Body of pancreas (tissue), 4 donors: ENCODE results near the gene EIF2AK3. TPM values are rescaled to one million over a fixed set of nuclear protein-coding genes. Genes with fewer than 3 reads are reported as not detected.

Experiments
- ATAC-seq: fragments of 150-250 bp; one replicate; pipeline ENCODE4 v1.9.1; 2016
- DNase-seq, 4 donors: peaks; one replicate each; pipeline ENCODE4 v3.0.0-alpha.2; 2019
- H3K27ac ChIP-seq, 4 donors: fragments of 200-600 bp; sonication (generic); 1 replicate in 3 of 4; 2 replicates in 1 of 4; pipeline versions ENCODE4 v1.5.1 to v1.6.1; 2016 to 2019; ENCODE audit warnings: mild to moderate bottlenecking in 1 of 4, mixed read lengths in 1 of 4, moderate library complexity in 1 of 4
- H3K27me3 ChIP-seq, 2 donors: fragments of 200-600 bp; sonication (generic); one replicate each; pipeline ENCODE4 v1.6.0; 2016; ENCODE audit warnings: mild to moderate bottlenecking in 1 of 2
- H3K36me3 ChIP-seq, 2 donors: fragments of 200-600 bp; sonication (generic); replicated peaks in 1 of 2; 2 replicates each; pipeline ENCODE4 v1.5.1; 2016; ENCODE audit warnings: low read depth in 2 of 2; ENCODE audit not compliant: insufficient read depth in 1 of 2
- H3K4me1 ChIP-seq: fragments of 200-600 bp; sonication (generic); one replicate; pipeline ENCODE4 v1.6.0; 2016
- H3K4me3 ChIP-seq, 2 donors: fragments of 200-600 bp; sonication (generic); 1 replicate in 1 of 2; 2 replicates in 1 of 2; pipeline ENCODE4 v1.5.1; 2016 to 2019
- H3K9me3 ChIP-seq, 3 donors: fragments of 200-600 bp; sonication (generic); 1 replicate in 2 of 3; 2 replicates in 1 of 3; pipeline ENCODE4 v1.5.1; 2016
- CTCF ChIP-seq, 7 experiments: fragments of 450-650 bp in 4 of 7; fragments of 200-600 bp in 3 of 7; sonication (generic) in 3 of 7; IDR thresholded peaks; one replicate each; pipeline ENCODE4 v1.5.1; 2016 to 2019; ENCODE audit warnings: antibody characterized with exemption in 7 of 7
- POLR2A ChIP-seq, 3 donors: fragments of 450-650 bp; IDR thresholded peaks; one replicate each; pipeline ENCODE4 v1.6.1; 2016; ENCODE audit warnings: antibody characterized with exemption in 3 of 3, mild to moderate bottlenecking in 2 of 3
- WGBS, 2 donors: methylation state at CpG; one replicate each; pipeline ENCODE4 v1.1.5; 2017; 5-methylcytosine and 5-hydroxymethylcytosine counted together
- intact Hi-C: fragments of 100-400 bp; cut with DNase I; formaldehyde crosslinking; loops from one replicate; pipeline ENCODE4 v1.15.1; 2023
- total RNA-seq, 2 donors: library from RNA; depleted of rRNA; stranded (reverse); fragments of >200 nt; gene quantifications; one replicate each; pipeline ENCODE4 v1.1.0, GENCODE V29; 2016

Gene EIF2AK3
- total RNA-seq, 2 donors from 2014 or later = 42.5 to 43.6 TPM

GRCh38 chr2:88580088-88580487, 47.2 kb downstream of the EIF2AK3 start:
- no peaks in the 10 kb centered on the region for H3K9me3 ChIP-seq
- 41 to 43% methylated on average over 1 of the region's 1 CpG for WGBS, 2 donors
- H3K4me1 ChIP-seq = no peaks in the 10 kb centered on the region
- intact Hi-C loops = no loop called here
- TF ChIP-seq POLR2A (IDR thresholded peaks at IDR 0.05) = no peak
- no peak for TF ChIP-seq CTCF (IDR thresholded peaks at IDR 0.05)
- H3K27me3 ChIP-seq = no peaks in the 10 kb centered on the region
- no peak overlapping the region for H3K4me3 ChIP-seq
- no peak overlapping the region for H3K27ac ChIP-seq
- peaks cover 0 to 32% of the 10 kb centered on the region in 2 donors for H3K36me3 ChIP-seq
- DNase-seq (no peak), ATAC-seq (no peak)

- WGBS, 2 donors = 86 to 97% methylated on average over 2 of the region's 2 CpGs
- no peak for TF ChIP-seq CTCF (IDR thresholded peaks at IDR 0.05)
- TF ChIP-seq POLR2A (IDR thresholded peaks at IDR 0.05) = no peak
- H3K9me3 ChIP-seq = no peaks in the 10 kb centered on the region
- no peaks in the 10 kb centered on the region for H3K4me1 ChIP-seq
- ATAC-seq (no peak), DNase-seq (no peak)
- intact Hi-C loops = no loop called here
- peaks cover 0 to 26% of the 10 kb centered on the region in 2 donors for H3K36me3 ChIP-seq
- H3K27me3 ChIP-seq = no peaks in the 10 kb centered on the region
- no peak overlapping the region for H3K27ac ChIP-seq
- H3K4me3 ChIP-seq = no peak overlapping the region
Observed at GRCh38 chr2:88575630-88576029, 51.6 kb downstream of the EIF2AK3 start.

GRCh38 chr2:88575051-88575450, 52.2 kb downstream of the EIF2AK3 start:
- Histone ChIP-seq H3K36me3 (peaks cover 0 to 28% of the 10 kb centered on the region in 2 donors), H3K9me3 (no peaks in the 10 kb centered on the region), H3K4me3 (no peak overlapping the region), H3K27me3 (no peaks in the 10 kb centered on the region), H3K4me1 (no peaks in the 10 kb centered on the region), H3K27ac (no peak overlapping the region)
- TF ChIP-seq CTCF (IDR thresholded peaks at IDR 0.05) (no peak), POLR2A (IDR thresholded peaks at IDR 0.05) (no peak)
- DNase-seq = no peak
- ATAC-seq = no peak
- intact Hi-C loops = no loop called here
- WGBS, 2 donors = 48 to 90% methylated on average over 1 to 2 of the region's 2 CpGs

GRCh38 chr2:88574445-88574844, 52.8 kb downstream of the EIF2AK3 start:
- 66 to 82% methylated on average over 5 of the region's 5 CpGs for WGBS, 2 donors
- H3K36me3 ChIP-seq = peaks cover 0 to 30% of the 10 kb centered on the region in 2 donors
- H3K4me3 ChIP-seq = no peak overlapping the region
- DNase-seq (no peak), ATAC-seq (no peak)
- intact Hi-C loops = no loop called here
- no peaks in the 10 kb centered on the region for H3K4me1 ChIP-seq
- TF ChIP-seq CTCF (IDR thresholded peaks at IDR 0.05) (no peak), POLR2A (IDR thresholded peaks at IDR 0.05) (no peak)
- H3K9me3 ChIP-seq = no peaks in the 10 kb centered on the region
- H3K27ac ChIP-seq = no peak overlapping the region
- H3K27me3 ChIP-seq = no peaks in the 10 kb centered on the region

GRCh38 chr2:88568179-88568578, 59.1 kb downstream of the EIF2AK3 start:
- TF ChIP-seq POLR2A (IDR thresholded peaks at IDR 0.05) = no peak
- TF ChIP-seq CTCF (IDR thresholded peaks at IDR 0.05) = no peak
- ATAC-seq (no peak), DNase-seq (no peak)
- Histone ChIP-seq H3K4me1 (no peaks in the 10 kb centered on the region), H3K9me3 (no peaks in the 10 kb centered on the region), H3K27ac (no peak overlapping the region), H3K27me3 (no peaks in the 10 kb centered on the region), H3K36me3 (peaks cover 0 to 18% of the 10 kb centered on the region in 2 donors), H3K4me3 (no peak overlapping the region)
- intact Hi-C loops = no loop called here
- WGBS, 2 donors = 81 to 83% methylated on average over 3 of the region's 3 CpGs
